Measurements from ENCODE around the gene NSMCE1.

The NSMCE1 gene

DNA sequence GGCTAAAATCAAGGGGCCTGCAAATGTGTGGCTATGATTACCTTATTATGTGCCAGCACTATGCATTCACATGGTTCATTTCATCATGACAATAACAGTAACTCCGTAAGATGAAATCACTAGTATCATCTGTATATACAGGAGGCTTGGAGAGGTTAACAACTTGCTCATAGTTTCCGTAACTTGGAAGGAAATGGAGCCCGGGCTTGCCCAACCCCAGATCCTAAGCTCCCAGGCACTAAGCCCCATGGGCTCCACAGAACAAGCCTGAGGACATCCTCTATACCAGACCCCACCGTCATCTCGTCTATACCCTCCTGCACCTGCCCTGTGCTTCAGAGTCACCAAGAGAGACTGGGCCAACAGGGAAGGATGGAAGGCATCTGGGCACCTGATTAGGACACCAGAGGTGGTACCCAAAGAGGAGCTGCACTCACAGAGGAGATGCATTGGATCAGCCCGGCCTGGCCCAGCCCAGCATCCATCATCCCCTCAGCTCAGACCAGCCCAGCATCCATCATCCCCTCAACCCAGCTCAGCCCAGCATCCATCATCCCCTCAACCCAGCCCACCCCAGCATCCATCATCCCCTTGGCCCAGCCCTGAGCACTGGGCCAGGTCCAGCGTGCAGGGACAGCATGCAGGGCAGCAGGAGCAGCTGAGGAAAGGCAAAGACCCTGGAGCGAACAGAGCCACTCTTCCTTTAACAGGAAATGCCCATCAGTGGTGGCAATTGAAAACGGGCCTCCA, 28.5 kb downstream of the NSMCE1 start:
- ChIA-PET POLR2A (no interaction called here), CTCF (interaction anchor here (0.8 to 1.4 kb wide), 5 partner anchors 10 to 217 kb away, joined by 3 to 4 read pairs (median 3); no protein-coding TSS in a partner anchor)
- H3K27me3 ChIP-seq (replicated peaks in 2 of 5; ENCODE audit: control insufficient read depth in 4 of 5, insufficient read depth in 5 of 5, low read length in 4 of 5), result no peaks in the 10 kb centered on the region
- H3K4me3 ChIP-seq (ENCODE audit: control insufficient read depth in 1 of 7, extremely low read depth in 1 of 7, insufficient read depth in 4 of 7, low read depth in 2 of 7, low read length in 6 of 7), result no peak overlapping the region
- DNase-seq, result no peak
- H3K9me3 ChIP-seq (ENCODE audit: control extremely low read depth in 1 of 5, control insufficient read depth in 4 of 5, insufficient read depth in 2 of 5, low read depth in 1 of 5, low read length in 4 of 5), result no peaks in the 10 kb centered on the region
- H3K27ac ChIP-seq (ENCODE audit: insufficient read depth in 1 of 2, low read depth in 1 of 2, low read length in 2 of 2, poor library complexity in 1 of 2, severe bottlenecking in 2 of 2), result no peak overlapping the region
- peaks cover 0 to 5% (median 1%) of the 10 kb centered on the region in 4 experiments for H3K36me3 ChIP-seq (ENCODE audit: control insufficient read depth in 4 of 4, insufficient read depth in 4 of 4, low read length in 3 of 4)
- H3K4me1 ChIP-seq (ENCODE audit: control extremely low read depth in 1 of 4, control insufficient read depth in 4 of 4, insufficient read depth in 4 of 4, low read length in 3 of 4), result peaks cover 6 to 95% (median 84%) of the 10 kb centered on the region in 4 experiments
- 87% methylated on average over 7 of the region's 9 CpGs for WGBS (ENCODE audit: insufficient coverage)

GRCh38 chr16:27239026-27239425, 29.5 kb downstream of the NSMCE1 start:
- H3K4me3 ChIP-seq (ENCODE audit: control insufficient read depth in 1 of 7, extremely low read depth in 1 of 7, insufficient read depth in 4 of 7, low read depth in 2 of 7, low read length in 6 of 7), result no peak overlapping the region
- H3K9me3 ChIP-seq (ENCODE audit: control extremely low read depth in 1 of 5, control insufficient read depth in 4 of 5, insufficient read depth in 2 of 5, low read depth in 1 of 5, low read length in 4 of 5), result no peaks in the 10 kb centered on the region
- H3K4me1 ChIP-seq (ENCODE audit: control extremely low read depth in 1 of 4, control insufficient read depth in 4 of 4, insufficient read depth in 4 of 4, low read length in 3 of 4), result peaks cover 9 to 95% (median 84%) of the 10 kb centered on the region in 4 experiments
- WGBS (ENCODE audit: insufficient coverage), result 99% methylated on average over 5 of the region's 5 CpGs
- DNase-seq, result no peak
- no peak overlapping the region for H3K27ac ChIP-seq (ENCODE audit: insufficient read depth in 1 of 2, low read depth in 1 of 2, low read length in 2 of 2, poor library complexity in 1 of 2, severe bottlenecking in 2 of 2)
- CTCF ChIA-PET, result interaction anchor here (0.8 to 1.4 kb wide), 6 partner anchors 8 to 218 kb away, joined by 3 to 5 read pairs (median 3); no protein-coding TSS in a partner anchor
- POLR2A ChIA-PET, result no interaction called here
- H3K36me3 ChIP-seq (ENCODE audit: control insufficient read depth in 4 of 4, insufficient read depth in 4 of 4, low read length in 3 of 4), result peaks cover 0 to 5% (median 1%) of the 10 kb centered on the region in 4 experiments
- no peaks in the 10 kb centered on the region for H3K27me3 ChIP-seq (replicated peaks in 2 of 5; ENCODE audit: control insufficient read depth in 4 of 5, insufficient read depth in 5 of 5, low read length in 4 of 5)

- Histone ChIP-seq H3K27me3 (replicated peaks in 2 of 5; ENCODE audit: control insufficient read depth in 4 of 5, insufficient read depth in 5 of 5, low read length in 4 of 5) (no peaks in the 10 kb centered on the region), H3K4me3 (ENCODE audit: control insufficient read depth in 1 of 7, extremely low read depth in 1 of 7, insufficient read depth in 4 of 7, low read depth in 2 of 7, low read length in 6 of 7) (no peak overlapping the region), H3K27ac (ENCODE audit: insufficient read depth in 1 of 2, low read depth in 1 of 2, low read length in 2 of 2, poor library complexity in 1 of 2, severe bottlenecking in 2 of 2) (peak overlapping the region in 1 of 2 experiments; percentile 80), H3K9me3 (ENCODE audit: control extremely low read depth in 1 of 5, control insufficient read depth in 4 of 5, insufficient read depth in 2 of 5, low read depth in 1 of 5, low read length in 4 of 5) (no peaks in the 10 kb centered on the region), H3K4me1 (ENCODE audit: control extremely low read depth in 1 of 4, control insufficient read depth in 4 of 4, insufficient read depth in 4 of 4, low read length in 3 of 4) (peaks cover 9 to 95% (median 84%) of the 10 kb centered on the region in 4 experiments), H3K36me3 (ENCODE audit: control insufficient read depth in 4 of 4, insufficient read depth in 4 of 4, low read length in 3 of 4) (peaks cover 0 to 8% (median 3%) of the 10 kb centered on the region in 4 experiments)
- 100% methylated on average over 1 of the region's 2 CpGs for WGBS (ENCODE audit: insufficient coverage)
- ChIA-PET POLR2A (interaction anchor here (1.1 kb wide), 1 partner anchor 129 kb away, joined by 3 read pairs; no protein-coding TSS in a partner anchor), CTCF (interaction anchor here (0.9 to 1.4 kb wide), 4 partner anchors 8 to 59 kb away, joined by 3 to 5 read pairs (median 4); no protein-coding TSS in a partner anchor)
- DNase-seq, result no peak
Measured at GRCh38 chr16:27238591-27238990, 30.0 kb downstream of the NSMCE1 start.

DNA sequence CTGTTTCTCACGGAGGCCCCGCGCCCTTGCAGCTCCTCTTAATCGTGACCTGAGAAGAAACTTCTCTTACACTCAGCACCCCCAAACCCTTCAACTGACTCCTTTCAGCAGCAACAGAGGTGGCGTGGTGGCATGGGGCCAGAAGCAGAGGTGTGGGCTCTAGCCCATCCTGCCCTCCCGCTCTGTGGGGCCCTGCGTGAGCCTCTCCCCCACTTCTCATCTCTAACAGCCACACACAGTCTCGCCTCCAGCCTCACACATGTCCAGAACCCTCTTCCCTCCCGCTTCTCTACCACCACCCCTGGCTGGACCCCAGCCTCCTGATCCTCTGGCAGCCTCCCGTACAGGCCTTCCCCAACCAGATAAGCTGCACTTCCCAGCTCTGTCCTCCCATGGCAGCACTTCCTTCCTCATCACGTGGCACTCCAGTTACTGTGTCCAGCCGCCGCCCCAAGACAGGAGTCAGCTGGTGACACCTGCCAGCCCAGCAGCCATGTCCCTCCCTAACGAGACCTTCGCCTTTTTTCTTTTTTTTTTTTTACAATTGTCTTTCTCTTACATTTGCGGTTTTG, 30.5 kb downstream of the NSMCE1 start:
- H3K36me3 ChIP-seq (ENCODE audit: control insufficient read depth in 4 of 4, insufficient read depth in 4 of 4, low read length in 3 of 4), result peaks cover 0 to 8% (median 5%) of the 10 kb centered on the region in 4 experiments
- peak overlapping the region; percentile 52 to 80 for H3K27ac ChIP-seq (ENCODE audit: insufficient read depth in 1 of 2, low read depth in 1 of 2, low read length in 2 of 2, poor library complexity in 1 of 2, severe bottlenecking in 2 of 2)
- ChIA-PET CTCF (interaction anchor here (1.2 to 5.3 kb wide), 4 partner anchors 9 to 130 kb away, joined by 3 to 70 read pairs (median 4); no protein-coding TSS in a partner anchor), POLR2A (interaction anchor here (1.1 kb wide), 1 partner anchor 129 kb away, joined by 3 read pairs; no protein-coding TSS in a partner anchor)
- H3K4me1 ChIP-seq (ENCODE audit: control extremely low read depth in 1 of 4, control insufficient read depth in 4 of 4, insufficient read depth in 4 of 4, low read length in 3 of 4), result peaks cover 9 to 95% (median 84%) of the 10 kb centered on the region in 4 experiments
- 5% methylated on average over 9 of the region's 16 CpGs for WGBS (ENCODE audit: insufficient coverage)
- peak overlapping the region in 3 of 7 experiments; percentile 35 to 47 (median 44) for H3K4me3 ChIP-seq (ENCODE audit: control insufficient read depth in 1 of 7, extremely low read depth in 1 of 7, insufficient read depth in 4 of 7, low read depth in 2 of 7, low read length in 6 of 7)
- no peaks in the 10 kb centered on the region for H3K27me3 ChIP-seq (replicated peaks in 2 of 5; ENCODE audit: control insufficient read depth in 4 of 5, insufficient read depth in 5 of 5, low read length in 4 of 5)
- H3K9me3 ChIP-seq (ENCODE audit: control extremely low read depth in 1 of 5, control insufficient read depth in 4 of 5, insufficient read depth in 2 of 5, low read depth in 1 of 5, low read length in 4 of 5), result no peaks in the 10 kb centered on the region
- DNase-seq, result peak in 2 of 3 donors; percentile 70 to 81

GRCh38 chr16:27237219-27238015, 31.2 kb downstream of the NSMCE1 start:
- CTCF ChIA-PET, result interaction anchor here (1.0 to 5.8 kb wide), 9 partner anchors 9 to 218 kb away, joined by 3 to 70 read pairs (median 4); no protein-coding TSS in a partner anchor
- 1% methylated on average over 19 of the region's 22 CpGs for WGBS (ENCODE audit: insufficient coverage)
- Histone ChIP-seq H3K27me3 (replicated peaks in 2 of 5; ENCODE audit: control insufficient read depth in 4 of 5, insufficient read depth in 5 of 5, low read length in 4 of 5) (no peaks in the 10 kb centered on the region), H3K9me3 (ENCODE audit: control extremely low read depth in 1 of 5, control insufficient read depth in 4 of 5, insufficient read depth in 2 of 5, low read depth in 1 of 5, low read length in 4 of 5) (no peaks in the 10 kb centered on the region), H3K4me1 (ENCODE audit: control extremely low read depth in 1 of 4, control insufficient read depth in 4 of 4, insufficient read depth in 4 of 4, low read length in 3 of 4) (peaks cover 15 to 95% (median 84%) of the 10 kb centered on the region in 4 experiments), H3K36me3 (ENCODE audit: control insufficient read depth in 4 of 4, insufficient read depth in 4 of 4, low read length in 3 of 4) (peaks cover 0 to 8% (median 5%) of the 10 kb centered on the region in 4 experiments), H3K27ac (ENCODE audit: insufficient read depth in 1 of 2, low read depth in 1 of 2, low read length in 2 of 2, poor library complexity in 1 of 2, severe bottlenecking in 2 of 2) (peak overlapping the region; percentile 52 to 80), H3K4me3 (ENCODE audit: control insufficient read depth in 1 of 7, extremely low read depth in 1 of 7, insufficient read depth in 4 of 7, low read depth in 2 of 7, low read length in 6 of 7) (peak overlapping the region in 5 of 7 experiments; percentile 11 to 47 (median 35))
- peak in 2 of 3 donors; percentile 84 to 89 for DNase-seq
- POLR2A ChIA-PET, result interaction anchor here (0.6 to 1.2 kb wide), 4 partner anchors 94 to 193 kb away, joined by 3 read pairs; no protein-coding TSS in a partner anchor

DNA sequence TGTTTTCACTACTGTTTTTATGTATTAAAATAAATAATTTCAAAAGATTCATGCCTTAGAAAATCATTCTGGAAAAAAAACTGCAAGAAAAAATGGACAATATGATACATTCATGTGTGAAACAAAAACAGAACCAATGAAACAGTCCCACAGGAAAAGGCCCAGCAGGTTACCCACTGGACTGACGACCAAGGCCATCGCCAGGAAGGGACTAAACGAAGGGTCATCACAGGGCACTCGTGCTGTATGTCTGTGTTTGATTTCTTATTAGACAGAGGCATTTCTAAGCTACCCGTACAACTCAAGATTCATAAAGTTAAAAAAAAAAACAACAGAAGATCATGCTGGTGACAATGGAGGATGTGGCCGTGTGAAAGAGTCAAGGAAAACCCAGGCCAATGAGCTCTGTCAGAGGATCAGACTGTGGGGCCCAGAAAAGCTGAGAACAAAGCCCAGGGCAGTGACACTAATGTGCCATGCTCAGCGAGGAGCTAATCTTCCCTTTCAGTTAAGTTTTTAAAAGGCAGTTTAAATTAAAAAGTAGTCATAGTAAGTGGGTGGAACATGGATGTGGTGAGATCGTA, 31.8 kb downstream of the NSMCE1 start:
- POLR2A ChIA-PET, result interaction anchor here (0.6 to 1.2 kb wide), 3 partner anchors 94 to 194 kb away, joined by 3 read pairs; no protein-coding TSS in a partner anchor
- 70% methylated on average over 4 of the region's 8 CpGs for WGBS (ENCODE audit: insufficient coverage)
- Histone ChIP-seq H3K4me3 (ENCODE audit: control insufficient read depth in 1 of 7, extremely low read depth in 1 of 7, insufficient read depth in 4 of 7, low read depth in 2 of 7, low read length in 6 of 7) (peak overlapping the region in 2 of 7 experiments; percentile 35 to 47), H3K36me3 (ENCODE audit: control insufficient read depth in 4 of 4, insufficient read depth in 4 of 4, low read length in 3 of 4) (peaks cover 0 to 8% (median 5%) of the 10 kb centered on the region in 4 experiments), H3K27me3 (replicated peaks in 2 of 5; ENCODE audit: control insufficient read depth in 4 of 5, insufficient read depth in 5 of 5, low read length in 4 of 5) (no peaks in the 10 kb centered on the region), H3K27ac (ENCODE audit: insufficient read depth in 1 of 2, low read depth in 1 of 2, low read length in 2 of 2, poor library complexity in 1 of 2, severe bottlenecking in 2 of 2) (peak overlapping the region; percentile 52 to 80), H3K4me1 (ENCODE audit: control extremely low read depth in 1 of 4, control insufficient read depth in 4 of 4, insufficient read depth in 4 of 4, low read length in 3 of 4) (peaks cover 15 to 95% (median 86%) of the 10 kb centered on the region in 4 experiments), H3K9me3 (ENCODE audit: control extremely low read depth in 1 of 5, control insufficient read depth in 4 of 5, insufficient read depth in 2 of 5, low read depth in 1 of 5, low read length in 4 of 5) (no peaks in the 10 kb centered on the region)
- no peak for DNase-seq
- CTCF ChIA-PET, result interaction anchor here (0.7 to 5.8 kb wide), 9 partner anchors 10 to 219 kb away, joined by 3 to 70 read pairs (median 4); no protein-coding TSS in a partner anchor

Data from common myeloid progenitor, CD34-positive (primary cell).